HepG2 (cell line): ENCODE measurements around the gene MBLAC1. TPM values are rescaled to one million over a fixed set of nuclear protein-coding genes. Genes with fewer than 3 reads are reported as not detected.

Experiments used
- CEBPB ChIP-seq: IDR thresholded peaks from 2 replicates; pipeline ENCODE4 v1.6.1; 2011; ENCODE audit warnings: low read depth, low read length, improper control_type of control experiment, borderline replicate concordance
- MEF2D ChIP-seq: sonication (generic); formaldehyde crosslinking; IDR thresholded peaks from 2 replicates; pipeline ENCODE4 v1.5.1; 2020; ENCODE audit warnings: mild to moderate bottlenecking, missing genetic modification reagents
- MIER2 ChIP-seq: IDR thresholded peaks from 2 replicates; pipeline ENCODE4 v1.6.1; 2016; ENCODE audit warnings: missing biosample characterization, missing genetic modification reagents
- MTA3 ChIP-seq: sonication (generic); formaldehyde crosslinking; IDR thresholded peaks from 2 replicates; pipeline ENCODE4 v1.4.0; 2020; ENCODE audit warnings: missing genetic modification reagents
- PRPF4 ChIP-seq: fragments of 200-400 bp; formaldehyde crosslinking; IDR thresholded peaks from 2 replicates; pipeline ENCODE4 v1.6.1; 2016; ENCODE audit warnings: low read length, low read depth; ENCODE audit not compliant: poor library complexity, severe bottlenecking
- RFX5 ChIP-seq: IDR thresholded peaks from 2 replicates; pipeline ENCODE4 v1.6.1; 2011; ENCODE audit warnings: low read depth, low read length, improper control_type of control experiment
- SIX4 ChIP-seq: sonication (generic); formaldehyde crosslinking; IDR thresholded peaks from 2 replicates; pipeline ENCODE4 v1.4.0; 2020; ENCODE audit warnings: missing genetic modification reagents
- TCF7L2 ChIP-seq: IDR thresholded peaks from 2 replicates; pipeline ENCODE4 v1.6.1; 2011; ENCODE audit warnings: mild to moderate bottlenecking, low read depth, low read length, moderate library complexity
- ZNF256 ChIP-seq: sonication (generic); formaldehyde crosslinking; conservative IDR thresholded peaks from 2 replicates; pipeline ENCODE4 v1.4.0; 2020; ENCODE audit warnings: missing genetic modification reagents
- ZNF383 ChIP-seq: sonication (generic); formaldehyde crosslinking; IDR thresholded peaks from 2 replicates; pipeline ENCODE4 v1.4.0; 2020; ENCODE audit warnings: missing genetic modification reagents, mild to moderate bottlenecking, borderline replicate concordance
- ZNF713 ChIP-seq: sonication (generic); formaldehyde crosslinking; IDR thresholded peaks from 2 replicates; pipeline ENCODE4 v1.4.0; 2020; ENCODE audit warnings: mild to moderate bottlenecking, missing genetic modification reagents
- ZNF781 ChIP-seq: sonication (generic); formaldehyde crosslinking; IDR thresholded peaks from 2 replicates; pipeline ENCODE4 v1.5.1; 2020; ENCODE audit warnings: borderline replicate concordance, mild to moderate bottlenecking, missing genetic modification reagents; ENCODE audit errors: not compliant biosample characterization
- polyA plus RNA-seq, 8 experiments: library from polyadenylated mRNA; depleted of rRNA in 3 of 8; stranded (reverse) in 7 of 8; unstranded in 1 of 8; fragments of >200 nt; fragmentation: Illumina TruSeq in 4 of 8; extraction: Trizol in 4 of 8; gene quantifications; 2 replicates each; pipeline versions ENCODE4 v1.2.1 to v1.2.3, GENCODE V29; 2011 to 2016; ENCODE audit warnings: low read depth in 4 of 8, missing spikeins in 1 of 8, mixed read lengths in 1 of 8; ENCODE audit not compliant: insufficient read depth in 1 of 8
- total RNA-seq, 5 experiments: library from RNA; depleted of rRNA; stranded (reverse); fragments of >200 nt; fragmentation: Illumina TruSeq; extraction: Trizol; gene quantifications; 2 replicates each; pipeline ENCODE4 v1.2.3, GENCODE V29; 2016; ENCODE audit warnings: low read depth in 1 of 5
- TF ChIP-seq, protein P1 (sequence below): sonication (generic); formaldehyde crosslinking; IDR thresholded peaks from 2 replicates; pipeline ENCODE4 v1.5.1; 2020; ENCODE audit warnings: missing genetic modification reagents, mild to moderate bottlenecking, borderline replicate concordance
- TF ChIP-seq, protein P2 (sequence below): sonication (generic); formaldehyde crosslinking; IDR thresholded peaks from 2 replicates; pipeline ENCODE4 v1.4.0; 2020; ENCODE audit warnings: missing genetic modification reagents
- TF ChIP-seq, protein P3 (sequence below): sonication (generic); formaldehyde crosslinking; IDR thresholded peaks from 2 replicates; pipeline ENCODE4 v1.4.0; 2020; ENCODE audit warnings: mild to moderate bottlenecking, missing genetic modification reagents
- TF ChIP-seq, protein P4 (sequence below): IDR thresholded peaks from 2 replicates; pipeline ENCODE4 v1.6.1; 2018; ENCODE audit warnings: missing genetic modification reagents, mild to moderate bottlenecking, missing compliant biosample characterization

The MBLAC1 gene
- total and polyA plus RNA-seq, 2 of the 13 experiments (the other 11 are each of a cell fraction or from before 2014, with no cell fraction given) = 0.79 to 2.1 TPM

DNA sequence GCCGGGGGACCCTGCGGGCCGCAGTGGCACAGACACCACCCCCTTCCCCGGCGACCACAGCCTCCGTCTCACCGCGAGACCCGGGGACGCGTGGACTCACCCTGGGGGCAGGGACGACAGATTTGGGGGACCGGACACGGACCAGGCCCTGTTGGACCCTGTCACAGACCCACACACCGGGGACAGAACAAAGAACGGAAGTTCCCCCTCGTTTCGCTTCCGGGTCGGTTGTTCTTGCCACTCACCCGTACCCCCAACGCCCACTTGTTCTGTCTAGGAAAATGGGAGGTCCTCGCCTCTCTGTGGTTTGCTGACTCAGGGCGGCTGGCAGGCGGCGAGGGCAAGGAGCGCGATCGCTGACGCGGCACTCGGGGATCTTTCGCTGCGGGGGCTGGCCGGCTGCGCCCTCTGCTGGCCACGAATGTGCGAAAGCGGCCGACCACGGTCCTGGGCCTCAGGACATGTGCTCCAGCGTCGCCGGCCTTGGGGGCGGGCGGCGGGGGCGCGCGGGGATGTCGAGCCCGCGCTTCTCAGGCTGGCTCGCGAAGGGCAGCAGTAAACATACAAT lies 45.1 kb upstream of the MBLAC1 start, which contains the start of gene ZNF3 (continued):
- TF ChIP-seq MEF2D = peak; percentile 31
- TF ChIP-seq, protein P1, sequence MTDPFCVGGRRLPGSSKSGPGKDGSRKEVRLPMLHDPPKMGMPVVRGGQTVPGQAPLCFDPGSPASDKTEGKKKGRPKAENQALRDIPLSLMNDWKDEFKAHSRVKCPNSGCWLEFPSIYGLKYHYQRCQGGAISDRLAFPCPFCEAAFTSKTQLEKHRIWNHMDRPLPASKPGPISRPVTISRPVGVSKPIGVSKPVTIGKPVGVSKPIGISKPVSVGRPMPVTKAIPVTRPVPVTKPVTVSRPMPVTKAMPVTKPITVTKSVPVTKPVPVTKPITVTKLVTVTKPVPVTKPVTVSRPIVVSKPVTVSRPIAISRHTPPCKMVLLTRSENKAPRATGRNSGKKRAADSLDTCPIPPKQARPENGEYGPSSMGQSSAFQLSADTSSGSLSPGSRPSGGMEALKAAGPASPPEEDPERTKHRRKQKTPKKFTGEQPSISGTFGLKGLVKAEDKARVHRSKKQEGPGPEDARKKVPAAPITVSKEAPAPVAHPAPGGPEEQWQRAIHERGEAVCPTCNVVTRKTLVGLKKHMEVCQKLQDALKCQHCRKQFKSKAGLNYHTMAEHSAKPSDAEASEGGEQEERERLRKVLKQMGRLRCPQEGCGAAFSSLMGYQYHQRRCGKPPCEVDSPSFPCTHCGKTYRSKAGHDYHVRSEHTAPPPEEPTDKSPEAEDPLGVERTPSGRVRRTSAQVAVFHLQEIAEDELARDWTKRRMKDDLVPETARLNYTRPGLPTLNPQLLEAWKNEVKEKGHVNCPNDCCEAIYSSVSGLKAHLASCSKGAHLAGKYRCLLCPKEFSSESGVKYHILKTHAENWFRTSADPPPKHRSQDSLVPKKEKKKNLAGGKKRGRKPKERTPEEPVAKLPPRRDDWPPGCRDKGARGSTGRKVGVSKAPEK = no peak
- TF ChIP-seq, protein P2, sequence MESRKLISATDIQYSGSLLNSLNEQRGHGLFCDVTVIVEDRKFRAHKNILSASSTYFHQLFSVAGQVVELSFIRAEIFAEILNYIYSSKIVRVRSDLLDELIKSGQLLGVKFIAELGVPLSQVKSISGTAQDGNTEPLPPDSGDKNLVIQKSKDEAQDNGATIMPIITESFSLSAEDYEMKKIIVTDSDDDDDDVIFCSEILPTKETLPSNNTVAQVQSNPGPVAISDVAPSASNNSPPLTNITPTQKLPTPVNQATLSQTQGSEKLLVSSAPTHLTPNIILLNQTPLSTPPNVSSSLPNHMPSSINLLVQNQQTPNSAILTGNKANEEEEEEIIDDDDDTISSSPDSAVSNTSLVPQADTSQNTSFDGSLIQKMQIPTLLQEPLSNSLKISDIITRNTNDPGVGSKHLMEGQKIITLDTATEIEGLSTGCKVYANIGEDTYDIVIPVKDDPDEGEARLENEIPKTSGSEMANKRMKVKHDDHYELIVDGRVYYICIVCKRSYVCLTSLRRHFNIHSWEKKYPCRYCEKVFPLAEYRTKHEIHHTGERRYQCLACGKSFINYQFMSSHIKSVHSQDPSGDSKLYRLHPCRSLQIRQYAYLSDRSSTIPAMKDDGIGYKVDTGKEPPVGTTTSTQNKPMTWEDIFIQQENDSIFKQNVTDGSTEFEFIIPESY (CRISPR knock-in tag) = peak; percentile 82
- no peak; the same call in none of the 2 replicates for TF ChIP-seq ZNF256 (CRISPR knock-in tag)
- TF ChIP-seq ZNF713 = no peak
- TF ChIP-seq MTA3 = no peak
- no peak for TF ChIP-seq TCF7L2
- TF ChIP-seq PRPF4 = no peak
- 0 out of 2 replicates have a peak, but pooled peaks have one; percentile 48 for TF ChIP-seq SIX4
- peak; percentile 78 for TF ChIP-seq ZNF781 (CRISPR knock-in tag)
- TF ChIP-seq, protein P3, sequence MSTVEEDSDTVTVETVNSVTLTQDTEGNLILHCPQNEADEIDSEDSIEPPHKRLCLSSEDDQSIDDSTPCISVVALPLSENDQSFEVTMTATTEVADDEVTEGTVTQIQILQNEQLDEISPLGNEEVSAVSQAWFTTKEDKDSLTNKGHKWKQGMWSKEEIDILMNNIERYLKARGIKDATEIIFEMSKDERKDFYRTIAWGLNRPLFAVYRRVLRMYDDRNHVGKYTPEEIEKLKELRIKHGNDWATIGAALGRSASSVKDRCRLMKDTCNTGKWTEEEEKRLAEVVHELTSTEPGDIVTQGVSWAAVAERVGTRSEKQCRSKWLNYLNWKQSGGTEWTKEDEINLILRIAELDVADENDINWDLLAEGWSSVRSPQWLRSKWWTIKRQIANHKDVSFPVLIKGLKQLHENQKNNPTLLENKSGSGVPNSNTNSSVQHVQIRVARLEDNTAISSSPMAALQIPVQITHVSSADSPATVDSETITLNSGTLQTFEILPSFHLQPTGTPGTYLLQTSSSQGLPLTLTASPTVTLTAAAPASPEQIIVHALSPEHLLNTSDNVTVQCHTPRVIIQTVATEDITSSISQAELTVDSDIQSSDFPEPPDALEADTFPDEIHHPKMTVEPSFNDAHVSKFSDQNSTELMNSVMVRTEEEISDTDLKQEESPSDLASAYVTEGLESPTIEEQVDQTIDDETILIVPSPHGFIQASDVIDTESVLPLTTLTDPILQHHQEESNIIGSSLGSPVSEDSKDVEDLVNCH (CRISPR knock-in tag) = no peak
- no peak for TF ChIP-seq CEBPB
- no peak; the same call in 1 of the 2 replicates for TF ChIP-seq ZNF383 (CRISPR knock-in tag)
- TF ChIP-seq RFX5 = peak; percentile 75; the same call in 1 of the 2 replicates
- TF ChIP-seq MIER2 (CRISPR knock-in tag) = peak; percentile 71; the same call in 1 of the 2 replicates
- TF ChIP-seq, protein P4, sequence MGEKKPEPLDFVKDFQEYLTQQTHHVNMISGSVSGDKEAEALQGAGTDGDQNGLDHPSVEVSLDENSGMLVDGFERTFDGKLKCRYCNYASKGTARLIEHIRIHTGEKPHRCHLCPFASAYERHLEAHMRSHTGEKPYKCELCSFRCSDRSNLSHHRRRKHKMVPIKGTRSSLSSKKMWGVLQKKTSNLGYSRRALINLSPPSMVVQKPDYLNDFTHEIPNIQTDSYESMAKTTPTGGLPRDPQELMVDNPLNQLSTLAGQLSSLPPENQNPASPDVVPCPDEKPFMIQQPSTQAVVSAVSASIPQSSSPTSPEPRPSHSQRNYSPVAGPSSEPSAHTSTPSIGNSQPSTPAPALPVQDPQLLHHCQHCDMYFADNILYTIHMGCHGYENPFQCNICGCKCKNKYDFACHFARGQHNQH (CRISPR knock-in tag) = peak; percentile 95
